ENCODE measurements around the gene ISM1.

Gene ISM1

GRCh38 chr20:13284830-13285229 is 63.8 kb downstream of the ISM1 start:
- no peak for DNase-seq

DNA sequence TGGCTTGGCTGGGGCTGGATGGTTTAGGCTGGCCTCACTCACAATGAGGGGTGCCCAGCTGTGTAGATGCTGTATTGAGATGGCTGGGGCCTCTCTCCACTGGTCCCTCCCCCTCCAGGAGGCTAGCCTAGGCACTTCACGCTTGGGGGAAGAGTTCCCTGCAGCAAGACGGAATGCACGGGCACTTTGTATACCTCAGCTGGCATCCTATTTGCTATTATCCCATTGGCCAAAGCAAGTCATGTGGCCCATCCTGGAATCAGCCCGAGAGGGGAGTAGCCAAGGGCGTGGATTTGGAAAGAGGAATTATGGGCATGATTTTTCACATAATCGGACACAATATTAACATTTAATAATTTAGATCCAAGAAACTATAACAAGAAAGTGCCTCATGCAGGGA is 64.3 kb downstream of the ISM1 start:
- DNase-seq, result no peak

DNA sequence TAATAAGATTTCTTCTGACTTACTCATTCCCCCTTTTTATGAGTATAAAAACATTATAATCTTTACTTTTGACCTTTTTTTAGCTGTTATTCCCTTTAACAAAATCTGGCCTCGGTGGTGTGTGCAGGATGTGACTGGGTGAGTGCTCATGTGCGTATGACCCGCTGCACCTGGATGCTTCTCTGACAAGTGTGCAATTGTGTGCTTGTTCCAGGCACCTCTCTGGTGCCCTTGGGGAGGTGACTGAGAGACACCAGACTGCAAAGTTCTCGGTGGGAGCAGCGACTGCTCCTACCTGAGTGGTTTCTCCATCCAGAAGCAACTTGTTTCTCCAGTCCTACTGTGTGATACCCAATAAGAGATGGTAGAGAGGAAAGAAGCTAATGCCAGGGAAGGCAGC is 65.0 kb downstream of the ISM1 start:
- no peak for DNase-seq

DNA sequence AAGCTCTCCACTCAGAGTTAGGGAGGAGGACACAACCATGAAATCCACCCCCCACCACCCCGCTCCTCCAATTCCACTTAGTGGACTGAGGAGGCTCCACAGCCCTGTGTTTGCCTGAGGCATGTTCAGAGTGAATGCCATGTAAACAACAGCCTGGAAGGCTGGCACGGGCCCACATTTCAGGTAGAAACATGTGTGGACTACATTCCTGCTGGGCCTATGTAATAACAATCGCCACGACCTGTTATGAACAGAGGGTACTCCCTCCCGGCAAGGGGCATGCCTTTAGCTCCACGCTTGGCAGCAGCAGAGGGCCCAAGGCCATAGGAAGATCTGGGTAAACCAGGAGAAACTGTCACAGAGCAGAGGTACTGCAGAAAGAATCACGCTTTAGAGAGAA is 65.5 kb downstream of the ISM1 start:
- DNase-seq, result no peak

- no peak for DNase-seq
These were observed 67.3 kb downstream of the ISM1 start for GRCh38 chr20:13288357-13288756.

DNA sequence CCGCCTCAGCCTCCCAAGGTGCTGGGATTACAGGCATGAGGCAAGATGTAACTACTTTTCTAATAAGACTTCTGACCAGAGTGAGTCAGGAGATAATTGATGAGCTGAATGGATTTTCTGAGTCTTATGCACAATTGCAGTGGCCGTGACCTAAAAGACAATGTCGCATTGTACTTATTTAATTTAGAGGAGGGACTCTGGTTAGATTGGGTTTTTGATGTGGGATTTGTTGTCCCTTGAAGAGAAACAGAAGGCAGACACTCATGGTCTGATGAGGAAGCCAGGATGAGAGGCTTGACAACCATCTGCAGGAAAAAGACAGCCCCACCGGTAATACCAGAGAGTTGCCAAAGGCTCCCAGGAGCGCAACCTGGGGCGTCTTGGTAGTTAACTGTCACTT is 68.0 kb downstream of the ISM1 start:
- DNase-seq, result no peak

DNA sequence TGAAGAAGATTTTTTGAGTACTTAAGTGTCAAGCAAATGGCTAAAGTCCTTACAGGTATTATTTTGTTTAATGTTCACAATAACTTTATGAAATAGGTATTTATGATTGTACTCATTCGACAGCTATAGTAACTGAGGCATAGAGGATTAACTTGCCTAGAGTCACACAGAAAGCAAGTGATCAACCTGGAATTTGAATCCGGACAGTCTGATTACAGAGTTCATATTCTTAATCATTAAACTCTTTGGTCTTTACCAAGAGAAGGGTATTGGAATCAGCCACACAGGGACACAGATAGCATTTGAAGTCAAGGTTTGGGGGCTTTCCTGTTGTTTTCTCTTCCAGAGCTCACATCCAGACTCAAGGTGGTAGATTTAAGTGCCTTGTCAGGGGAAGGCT is 69.7 kb downstream of the ISM1 start:
- no peak for DNase-seq

DNA sequence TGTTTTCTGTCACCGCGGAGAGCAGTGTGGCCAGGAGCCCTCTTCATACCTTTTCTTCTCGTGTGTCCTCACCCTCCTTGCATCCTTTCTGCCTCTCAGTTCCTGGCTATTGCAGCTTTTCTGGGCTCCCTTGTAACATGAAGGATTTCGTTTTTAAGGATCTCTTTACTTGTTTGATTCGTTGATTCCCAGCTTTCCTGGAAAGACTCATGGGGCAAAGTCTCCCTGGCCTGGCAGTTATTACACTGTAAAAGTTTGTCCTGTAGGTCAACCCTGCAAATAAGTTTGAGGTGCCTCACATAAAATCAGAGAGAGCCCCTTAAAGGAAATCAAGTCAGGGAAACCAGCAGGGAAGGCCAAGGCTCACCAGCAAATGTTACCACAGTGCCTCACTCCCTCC is 70.1 kb downstream of the ISM1 start:
- no peak for DNase-seq

DNA sequence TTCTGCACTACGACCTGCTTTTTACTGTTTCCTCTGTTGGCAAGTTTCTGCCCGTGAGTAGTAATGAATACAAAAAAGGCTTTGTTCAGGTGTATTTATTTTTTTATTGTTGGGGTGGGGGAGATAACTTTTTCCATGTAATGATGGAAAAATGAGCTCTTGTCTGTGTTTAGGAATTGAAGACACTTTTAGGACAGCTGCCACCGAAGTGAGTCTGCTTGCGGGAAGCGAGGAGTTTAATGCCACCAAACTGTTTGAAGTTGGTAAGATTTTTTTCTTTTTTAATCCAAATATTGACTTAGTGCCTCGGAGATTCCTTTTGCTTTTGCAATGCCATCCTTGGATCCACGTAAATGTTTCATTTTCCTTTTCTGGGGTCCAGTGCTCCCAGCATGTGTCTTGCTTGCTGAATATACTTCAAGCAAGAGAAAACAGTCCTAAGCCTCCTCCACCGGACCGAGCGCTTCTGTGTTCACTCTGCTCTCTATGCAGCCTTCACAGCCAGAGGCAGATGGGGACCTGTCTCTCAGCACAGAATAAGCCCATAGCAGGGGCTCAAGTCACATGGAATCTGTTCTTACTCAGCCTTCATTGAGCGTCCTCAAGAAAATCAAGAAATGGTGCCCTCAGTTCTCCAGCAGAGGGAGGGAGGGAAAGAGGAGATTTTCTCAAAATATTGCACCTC is 71.3 kb downstream of the ISM1 start:
- no peak for DNase-seq

GRCh38 chr20:13294522-13294921 is 73.4 kb downstream of the ISM1 start:
- no peak for DNase-seq

DNA sequence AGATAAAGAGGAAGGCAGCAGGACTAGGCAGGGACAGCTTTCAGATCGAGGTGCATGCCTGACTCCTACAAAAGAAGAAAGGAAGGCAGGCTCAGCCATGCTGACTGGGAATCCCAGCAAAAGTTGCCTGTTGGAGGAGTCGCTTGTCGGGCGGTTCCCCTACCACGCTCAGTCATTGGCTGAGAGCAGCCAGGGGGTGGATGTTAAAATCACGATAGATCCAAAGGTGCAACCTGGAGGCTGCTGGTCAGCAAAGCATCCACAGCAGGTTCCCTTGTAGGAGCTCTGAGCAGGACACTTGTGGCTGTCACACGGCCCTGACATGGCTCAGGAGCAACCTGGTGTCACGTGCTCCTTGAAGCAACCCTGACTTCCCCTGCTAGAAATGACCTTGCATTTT is 74.6 kb downstream of the ISM1 start:
- DNase-seq, result no peak

DNA sequence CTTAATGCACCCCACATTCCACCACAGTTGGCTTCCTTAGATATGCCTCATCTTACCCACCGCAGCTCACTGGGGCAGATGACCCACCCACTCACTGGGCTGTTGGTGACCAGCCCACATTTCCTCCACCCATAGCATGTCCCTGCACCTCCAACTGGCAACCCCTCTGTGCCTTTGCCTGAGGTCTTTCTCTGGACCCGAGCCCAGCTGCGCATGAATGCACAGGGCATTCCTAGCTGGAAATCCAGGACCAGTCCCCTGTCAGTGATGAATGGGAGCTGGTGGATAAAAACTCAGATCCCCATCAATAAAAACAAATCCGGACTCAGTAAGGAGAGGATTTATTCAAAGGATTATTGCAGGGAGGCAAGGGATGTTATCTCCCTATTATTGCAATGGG is 75.0 kb downstream of the ISM1 start:
- DNase-seq, result no peak

DNA sequence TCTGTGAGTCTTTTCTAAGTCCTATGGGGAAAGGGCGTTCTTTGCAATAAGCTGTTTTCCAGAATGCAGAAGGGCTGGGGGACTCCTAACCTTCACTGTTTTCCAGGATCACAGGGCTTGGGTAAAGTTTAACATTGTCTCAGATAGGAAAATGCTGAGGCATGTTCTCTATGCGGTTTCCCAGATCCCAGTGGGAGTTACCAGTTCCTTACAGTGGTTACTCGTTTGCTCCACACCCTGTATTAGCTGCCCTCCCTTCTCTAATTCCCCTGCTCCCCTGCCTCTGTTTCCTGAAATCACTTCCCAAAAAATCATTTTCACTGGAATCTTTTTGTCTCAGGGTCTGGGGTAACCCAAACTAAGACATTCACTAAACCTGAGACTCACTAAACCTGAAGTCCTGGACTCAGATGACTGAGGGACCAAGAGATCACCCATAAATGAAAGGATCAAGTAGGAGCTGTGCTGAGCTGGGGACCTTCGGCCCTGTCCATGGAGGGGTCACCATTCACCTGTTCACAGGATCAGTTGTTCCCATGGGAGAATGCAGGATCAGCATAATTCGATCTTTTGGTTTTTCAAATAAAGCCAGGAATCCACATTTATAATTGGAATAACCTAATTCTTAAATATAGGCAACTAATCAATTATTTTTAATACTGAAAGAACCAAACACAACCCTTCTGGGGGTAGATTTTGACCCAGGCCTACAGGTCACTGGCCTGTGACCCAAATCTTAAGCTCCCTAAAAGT is 76.2 kb downstream of the ISM1 start:
- no peak for DNase-seq

DNA sequence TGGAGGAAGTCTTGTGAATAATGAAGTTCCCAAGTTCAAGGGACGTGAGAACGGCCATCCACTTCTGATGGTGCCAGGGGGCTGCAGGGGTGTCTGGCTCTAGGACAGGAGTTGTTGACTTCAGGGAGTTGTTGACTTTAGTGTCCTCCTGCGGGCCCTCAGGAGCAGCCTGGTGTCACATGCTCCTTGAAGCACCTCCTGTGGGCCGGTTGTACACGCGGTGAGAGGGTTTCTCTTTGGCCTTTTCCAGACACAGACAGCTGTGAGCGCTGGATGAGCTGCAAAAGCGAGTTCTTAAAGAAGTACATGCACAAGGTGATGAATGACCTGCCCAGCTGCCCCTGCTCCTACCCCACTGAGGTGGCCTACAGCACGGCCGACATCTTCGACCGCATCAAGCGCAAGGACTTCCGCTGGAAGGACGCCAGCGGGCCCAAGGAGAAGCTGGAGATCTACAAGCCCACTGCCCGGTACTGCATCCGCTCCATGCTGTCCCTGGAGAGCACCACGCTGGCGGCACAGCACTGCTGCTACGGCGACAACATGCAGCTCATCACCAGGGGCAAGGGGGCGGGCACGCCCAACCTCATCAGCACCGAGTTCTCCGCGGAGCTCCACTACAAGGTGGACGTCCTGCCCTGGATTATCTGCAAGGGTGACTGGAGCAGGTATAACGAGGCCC is 77.8 kb downstream of the ISM1 start:
- DNase-seq, result no peak

DNA sequence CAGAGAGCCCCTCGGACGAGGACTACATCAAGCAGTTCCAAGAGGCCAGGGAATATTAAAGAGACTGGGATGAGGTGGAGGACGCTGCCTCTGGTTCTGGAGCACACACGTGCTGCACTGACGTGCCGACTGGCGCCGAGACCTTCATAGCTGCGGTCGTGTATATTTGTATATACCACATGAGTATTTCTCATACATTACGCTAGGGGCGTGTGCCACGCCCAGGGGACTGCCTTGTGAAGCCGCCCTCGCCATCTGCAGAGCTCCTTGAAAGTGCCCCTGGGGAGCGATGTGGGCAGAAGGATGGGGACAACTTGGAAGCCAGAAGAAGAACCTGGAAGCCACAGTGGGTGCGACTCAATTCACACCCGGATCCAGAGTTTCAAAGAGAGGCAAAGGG is 78.3 kb downstream of the ISM1 start:
- no peak for DNase-seq

GRCh38 chr20:13301596-13301995 is 80.5 kb downstream of the ISM1 start:
- no peak for DNase-seq

- peak; percentile 42 for DNase-seq
These were observed 81.8 kb downstream of the ISM1 start for GRCh38 chr20:13302647-13303450.

DNA sequence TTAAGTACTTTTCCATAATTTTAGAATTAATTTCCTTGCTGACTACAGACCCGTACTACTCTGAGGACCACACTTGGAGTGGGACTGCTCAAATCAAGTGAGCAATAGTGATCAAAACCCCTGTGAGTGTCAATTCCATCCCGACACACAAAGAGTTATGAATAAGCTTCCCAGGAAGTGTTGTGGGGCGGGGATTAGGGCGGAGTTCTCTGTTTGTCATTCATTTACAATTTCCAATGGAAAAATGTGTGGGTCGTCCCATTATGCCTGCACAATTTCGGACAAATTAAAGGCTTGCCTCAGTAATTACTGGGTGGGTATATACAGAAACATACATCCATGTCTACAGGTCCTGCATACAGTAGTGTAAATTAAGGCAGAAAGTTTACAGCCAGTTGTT is 84.2 kb downstream of the ISM1 start:
- no peak for DNase-seq

DNA sequence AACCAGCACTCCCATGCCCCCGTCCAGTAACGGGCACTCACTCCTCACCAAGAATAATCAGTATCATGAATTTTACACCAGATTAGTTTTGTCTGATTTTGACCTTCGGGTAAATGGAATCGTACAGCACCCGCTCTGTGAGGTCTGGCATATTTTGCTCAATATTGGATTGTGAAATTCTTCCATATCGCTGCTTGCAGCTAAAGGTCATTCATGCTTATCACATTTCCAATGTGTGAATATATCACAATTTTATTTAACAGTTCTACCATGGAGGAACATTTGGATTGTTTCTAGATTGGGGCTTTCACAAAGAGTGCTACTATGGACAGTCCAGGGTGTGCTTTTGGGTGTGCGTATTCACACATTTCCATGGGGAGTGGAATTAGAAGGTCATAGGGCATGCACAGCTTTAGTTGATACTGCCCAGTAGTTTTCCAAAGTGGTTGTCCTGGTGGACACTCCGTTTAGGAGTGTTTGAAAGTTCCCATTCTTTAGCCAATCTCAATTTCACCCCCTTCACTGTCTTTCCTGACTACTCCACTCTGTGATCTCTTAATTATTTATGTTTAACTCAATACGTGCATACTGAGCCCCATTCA is 86.6 kb downstream of the ISM1 start:
- no peak for DNase-seq

DNA sequence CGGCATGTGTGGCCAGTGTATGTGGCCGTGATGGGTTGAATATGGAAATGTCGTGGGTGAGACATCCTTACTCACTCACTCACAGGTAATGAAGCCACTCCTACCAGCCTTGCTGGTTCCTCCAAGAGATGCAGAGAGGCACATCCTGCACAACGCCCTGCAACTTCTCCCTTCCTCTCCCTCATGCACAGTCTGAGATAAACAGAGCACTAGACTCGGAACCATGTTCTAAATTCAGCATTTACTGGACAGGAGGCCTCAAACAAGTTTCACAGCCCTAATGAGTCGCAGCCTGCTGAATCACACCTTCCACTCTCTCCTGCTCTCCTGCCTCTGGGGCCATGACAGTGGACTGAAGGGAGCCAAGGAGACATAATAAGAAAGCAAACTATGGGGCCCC is 91.2 kb downstream of the ISM1 start:
- DNase-seq, result no peak

DNA sequence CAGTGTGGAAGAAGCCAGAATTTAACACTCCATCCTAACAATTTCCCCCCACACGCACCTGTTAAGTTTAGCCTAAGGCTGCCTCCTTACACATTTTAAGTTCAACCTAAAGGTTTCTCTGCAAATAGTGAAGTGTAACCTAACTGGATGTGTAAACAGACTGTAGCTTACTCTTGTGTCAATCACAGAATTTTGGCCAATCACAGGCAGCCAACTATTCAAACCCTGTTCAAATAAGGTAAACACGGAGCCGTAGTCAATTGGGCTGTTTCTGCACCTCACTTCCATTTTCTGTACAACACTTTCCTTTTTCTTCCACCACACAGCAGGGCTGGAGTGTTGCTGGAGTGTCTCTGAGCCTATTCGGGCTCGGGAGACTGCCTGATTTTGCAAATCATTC is 92.1 kb downstream of the ISM1 start:
- no peak for DNase-seq

GRCh38 chr20:13317439-13317838 is 96.4 kb downstream of the ISM1 start:
- no peak for DNase-seq
